GM21515 (cell line): ENCODE data around the gene ASXL2.

ENCODE experiments used
- ATAC-seq: cut with Tn5 transposase; IDR thresholded peaks from one replicate; pipeline ENCODE4 v1.9.1; 2021; ENCODE audit not compliant: unreplicated experiment

The ASXL2 gene

DNA sequence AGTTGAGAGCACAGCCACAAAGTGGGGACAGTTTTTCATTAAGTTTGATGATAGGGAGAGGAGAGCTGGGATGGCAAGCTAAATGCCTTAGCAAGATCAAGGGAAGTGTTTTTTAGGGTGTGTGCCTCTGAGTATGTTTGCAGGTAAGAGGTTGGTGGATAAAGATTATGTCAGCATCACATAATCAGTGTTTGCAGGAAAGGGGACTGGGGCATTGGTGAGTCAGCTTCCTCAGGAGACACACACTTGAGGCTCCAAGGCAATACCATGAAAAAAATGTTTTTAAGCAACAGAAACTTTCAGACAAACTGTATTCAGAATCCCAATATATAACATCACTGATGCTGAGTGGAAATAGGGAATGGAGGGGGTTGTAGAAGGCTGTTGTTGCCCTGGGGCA, 179.5 kb downstream of the ASXL2 start:
- ATAC-seq, result no peak

DNA sequence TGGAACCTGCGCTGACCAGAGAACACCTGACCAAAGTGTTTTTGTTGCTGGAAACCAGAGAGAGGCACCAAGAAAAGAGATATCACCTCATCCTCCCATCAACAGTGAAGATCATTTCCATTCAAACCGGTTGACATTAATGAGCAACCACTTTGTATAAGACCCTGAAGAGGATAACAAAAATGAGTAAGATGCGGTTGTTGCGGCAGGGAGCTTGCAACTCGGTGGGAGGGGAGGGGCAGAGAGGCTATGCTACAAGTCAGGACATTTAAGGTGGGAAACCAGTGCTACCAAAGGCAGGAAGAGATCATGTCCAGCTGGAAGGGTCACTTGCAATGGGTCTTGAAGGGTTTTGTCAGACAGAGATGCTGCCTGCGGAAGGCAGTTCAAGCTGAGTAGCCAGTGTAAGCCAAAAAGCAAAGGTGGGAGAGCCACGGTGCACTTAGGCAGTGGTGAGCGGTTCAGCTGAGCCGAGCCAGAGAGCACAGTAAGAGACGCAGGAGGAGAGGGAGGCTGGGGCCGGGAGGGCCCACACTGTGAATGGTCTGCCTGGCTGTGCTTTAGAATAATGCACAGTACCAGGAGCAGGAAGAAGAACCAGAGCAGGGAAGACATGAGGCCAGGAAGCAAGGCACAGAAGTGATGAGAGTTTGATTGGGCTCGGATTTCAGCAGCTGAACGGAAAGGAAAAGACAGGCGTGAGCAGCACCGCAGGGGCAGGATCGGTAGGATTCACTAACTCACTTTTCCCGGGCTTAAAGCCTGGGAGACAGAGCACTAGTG, 180.5 kb downstream of the ASXL2 start:
- no peak for ATAC-seq

DNA sequence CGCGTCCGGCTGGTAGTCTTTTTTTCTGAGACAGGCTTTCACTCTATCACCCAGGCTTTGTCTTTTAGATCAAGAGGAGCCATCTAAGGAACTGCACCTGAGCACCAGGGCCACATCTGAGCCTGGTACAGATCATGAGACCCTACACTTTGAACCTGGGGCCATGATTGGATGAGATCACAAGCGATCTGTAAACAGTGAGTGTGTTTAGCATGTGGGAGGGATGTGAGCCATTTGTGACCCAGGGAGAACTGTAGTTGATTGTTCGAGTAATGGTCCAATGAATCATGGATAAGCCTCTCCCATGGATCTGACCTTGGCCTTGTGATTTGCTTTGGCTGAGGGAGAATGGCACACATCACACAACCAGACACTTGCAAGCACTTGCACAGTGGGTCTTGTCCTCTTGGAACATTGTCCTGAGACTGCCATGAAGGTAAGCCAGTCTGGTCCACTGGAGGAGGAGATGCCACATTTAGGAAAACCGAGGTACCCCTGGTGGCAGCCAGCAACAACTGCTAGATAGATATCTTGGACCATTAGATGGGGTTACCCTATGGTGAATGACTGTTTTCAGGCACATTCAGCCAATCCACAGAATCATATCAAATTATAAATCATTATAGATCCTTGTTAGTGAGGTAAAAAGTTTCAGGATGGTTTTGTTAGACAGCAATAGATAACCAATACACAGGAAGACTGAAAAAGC, 185.4 kb downstream of the ASXL2 start:
- no peak for ATAC-seq

DNA sequence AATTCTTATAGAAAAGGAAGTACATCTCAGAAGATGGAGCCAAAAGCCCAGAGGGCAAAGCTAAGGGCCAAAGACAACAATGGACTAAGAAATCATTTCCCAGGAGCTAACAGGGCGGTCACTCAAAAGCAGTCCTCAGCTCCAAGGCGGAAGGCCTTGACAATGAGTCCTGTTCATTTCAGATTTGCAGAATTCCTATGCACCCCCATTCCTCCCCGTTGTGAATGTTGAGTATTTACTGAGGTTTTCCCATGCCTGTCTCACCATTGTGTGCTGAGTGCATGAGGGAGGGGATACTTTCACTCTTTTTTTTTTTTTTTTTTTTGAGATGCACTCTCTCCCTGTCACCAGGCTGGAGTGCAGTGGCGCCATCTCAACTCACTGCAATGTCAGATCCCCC, 186.1 kb downstream of the ASXL2 start:
- ATAC-seq, result no peak

DNA sequence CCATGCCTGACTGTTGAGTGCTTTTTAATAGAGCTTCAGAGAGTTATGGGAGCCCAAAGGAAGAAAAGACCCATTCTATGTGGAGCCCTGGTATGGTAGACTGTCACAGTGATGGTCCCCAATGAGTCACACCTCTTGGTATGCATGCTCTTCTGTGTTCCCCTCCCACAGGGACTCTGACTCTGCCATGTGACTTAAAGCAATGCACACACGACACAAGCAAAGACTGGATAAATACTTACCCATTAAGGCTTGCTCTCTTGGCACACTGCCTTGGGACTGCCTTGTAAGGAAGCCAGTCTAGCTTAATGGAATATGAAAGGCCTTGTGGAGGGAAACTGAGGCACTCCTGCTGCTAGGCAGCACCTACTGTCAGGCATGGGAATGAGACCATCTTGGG, 188.2 kb downstream of the ASXL2 start:
- ATAC-seq, result no peak

DNA sequence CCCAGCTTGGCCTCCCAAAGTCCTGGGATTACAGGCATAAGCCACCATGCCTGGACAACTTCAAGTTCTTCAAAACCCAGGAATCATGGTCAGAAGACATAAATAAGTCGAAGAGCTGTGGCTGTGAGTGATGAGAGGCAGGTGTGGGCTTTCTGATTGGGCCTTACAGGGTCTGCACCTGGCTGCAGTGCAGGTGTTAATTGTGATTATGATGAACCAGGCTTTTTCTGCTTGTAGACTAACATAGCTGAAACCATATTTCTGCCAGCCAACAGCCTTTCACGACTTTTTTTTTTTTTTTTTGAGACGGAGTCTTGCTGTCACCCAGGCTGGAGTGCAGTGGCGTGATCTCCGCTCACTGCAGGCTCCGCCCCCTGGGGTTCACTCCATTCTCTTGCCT, 190.1 kb downstream of the ASXL2 start:
- no peak for ATAC-seq

DNA sequence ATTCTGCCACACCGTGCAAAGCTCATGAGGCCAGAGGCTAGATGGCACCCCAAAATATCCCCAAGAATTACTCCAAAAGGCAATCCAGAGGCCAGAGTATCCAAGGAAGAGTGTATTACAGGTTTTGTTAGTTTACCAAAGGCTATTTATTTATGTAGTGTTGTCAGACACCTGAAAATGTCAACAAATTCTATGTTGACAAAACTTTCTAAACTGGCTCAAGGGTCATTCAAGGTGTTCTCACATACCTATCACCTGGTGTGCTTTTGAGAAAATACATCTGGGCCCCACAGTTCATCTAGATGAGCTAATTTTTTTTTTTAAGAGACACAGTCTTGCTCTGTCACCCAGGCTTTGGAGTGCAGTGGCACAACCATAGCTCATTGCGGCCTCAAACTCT, 192.5 kb downstream of the ASXL2 start:
- ATAC-seq, result no peak

DNA sequence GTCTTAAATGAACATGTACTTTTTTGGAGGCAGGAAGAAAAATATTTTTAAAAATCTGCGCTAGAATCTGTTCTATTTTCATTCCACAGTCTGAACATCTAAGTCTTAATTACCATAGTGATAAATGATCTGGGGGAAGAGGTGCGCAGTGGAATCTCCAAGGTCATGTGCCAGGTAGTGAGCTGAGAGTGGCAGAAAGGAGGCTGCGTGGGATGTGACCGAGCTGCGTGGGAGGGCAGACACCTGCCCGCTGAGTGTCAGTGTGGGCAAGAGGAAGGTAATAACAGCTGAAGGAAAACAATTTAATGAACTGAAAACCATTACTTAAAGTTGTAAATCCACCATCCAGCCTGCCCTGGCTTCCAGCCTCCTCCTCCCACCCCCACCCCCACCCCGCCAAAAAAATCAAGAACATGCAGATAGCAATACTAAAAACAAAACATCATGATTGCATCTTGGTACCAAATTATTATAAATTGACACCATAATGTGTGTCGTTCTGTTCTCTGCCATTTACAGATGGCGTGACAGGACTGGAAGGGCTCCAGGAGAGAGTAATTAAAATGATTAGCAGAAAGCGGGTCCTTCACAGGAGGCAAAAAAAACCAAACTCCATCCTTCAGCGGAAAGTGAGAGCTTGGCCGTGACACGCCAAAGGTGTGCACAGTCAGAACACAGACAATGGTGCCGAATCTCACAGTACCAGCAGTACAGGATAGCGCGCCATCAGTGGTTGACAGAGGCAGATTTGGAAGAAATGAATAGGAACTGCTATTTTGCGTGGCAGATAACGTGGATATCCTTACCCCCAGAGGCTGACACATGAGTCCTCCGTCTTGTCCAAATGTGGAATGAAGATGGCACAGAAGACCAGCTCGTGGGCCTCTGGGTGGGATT, 193.5 kb downstream of the ASXL2 start:
- no peak for ATAC-seq
